GM10847 (cell line): Measurements from ENCODE around the gene GREM1.

Experiments
- POLR2A ChIP-seq: IDR thresholded peaks from 2 replicates; pipeline ENCODE4 v1.6.1; 2011; ENCODE audit not compliant: insufficient read length; ENCODE audit errors: extremely low read depth

The GREM1 gene

GRCh38 chr15:32717426-32718226 lies at the start of gene GREM1:
Gene GREM1, plus strand, starts transcription at chr15:32718004. Its CDS starts 12,687 bp downstream, at chr15:32730691.
- no peak for TF ChIP-seq POLR2A

- TF ChIP-seq POLR2A: no peak
Measured at GRCh38 chr15:32668942-32669341, 48.9 kb upstream of the GREM1 start.

GRCh38 chr15:32669896-32670611 lies 47.8 kb upstream of the GREM1 start:
- TF ChIP-seq POLR2A: no peak

GRCh38 chr15:32670623-32671022 lies 47.2 kb upstream of the GREM1 start:
- TF ChIP-seq POLR2A: no peak

GRCh38 chr15:32671339-32672325 lies 46.2 kb upstream of the GREM1 start:
- TF ChIP-seq POLR2A: no peak

GRCh38 chr15:32674681-32675080 lies 43.1 kb upstream of the GREM1 start:
- TF ChIP-seq POLR2A: no peak

GRCh38 chr15:32675466-32675865 lies 42.3 kb upstream of the GREM1 start:
- TF ChIP-seq POLR2A: no peak

GRCh38 chr15:32676169-32676568 lies 41.6 kb upstream of the GREM1 start:
- no peak for TF ChIP-seq POLR2A

- TF ChIP-seq POLR2A: no peak
Measured at GRCh38 chr15:32677238-32677750, 40.5 kb upstream of the GREM1 start.

GRCh38 chr15:32679298-32679690 lies 38.5 kb upstream of the GREM1 start:
- TF ChIP-seq POLR2A: no peak

GRCh38 chr15:32682569-32682968 lies 35.2 kb upstream of the GREM1 start:
- TF ChIP-seq POLR2A: no peak

GRCh38 chr15:32682977-32683630 lies 34.7 kb upstream of the GREM1 start:
- no peak for TF ChIP-seq POLR2A

- TF ChIP-seq POLR2A: no peak
Measured at GRCh38 chr15:32683906-32684584, 33.8 kb upstream of the GREM1 start.

GRCh38 chr15:32685576-32685975 lies 32.2 kb upstream of the GREM1 start:
- TF ChIP-seq POLR2A: no peak
